ENCODE measurements around the gene KIF5C.

KIF5C gene

GRCh38 chr2:148998831-148999200 is 123.8 kb downstream of the KIF5C start:
- CTCF ChIA-PET = no interaction called here
- Histone ChIP-seq H3K36me3 (ENCODE audit: control insufficient read depth in 2 of 2, insufficient read depth in 1 of 2, low read length in 2 of 2) (peaks cover 5 to 89% of the 10 kb centered on the region in 2 experiments; a peak in 1 of 3 replicates), H3K4me1 (ENCODE audit: control insufficient read depth, insufficient read depth, low read length) (no peaks in the 10 kb centered on the region), H3K4me3 (ENCODE audit: low read depth, low read length) (no peak overlapping the region), H3K9me3 (ENCODE audit: control insufficient read depth, insufficient read depth, low read depth, low read length) (no peaks in the 10 kb centered on the region), H3K27ac (ENCODE audit: extremely low read depth, low read depth, low read length) (no peak overlapping the region)
- TF ChIP-seq ZNF560 (tag by site-specific recombination; IDR thresholded peaks at IDR 0.05; ENCODE audit: borderline replicate concordance) (no peak), ZNF624 (tag by site-specific recombination; IDR thresholded peaks at IDR 0.05) (no peak), ZNF600 (tag by site-specific recombination; IDR thresholded peaks at IDR 0.05) (no peak), ZNF610 (tag by site-specific recombination; IDR thresholded peaks at IDR 0.05; ENCODE audit: borderline replicate concordance) (no peak), ZNF114 (tag by site-specific recombination; IDR thresholded peaks at IDR 0.05) (no peak), ZNF274 (IDR thresholded peaks at IDR 0.05; ENCODE audit: low read length) (no peak), ZNF274 (tag by site-specific recombination; IDR thresholded peaks at IDR 0.05; ENCODE audit: borderline replicate concordance) (no peak), SP3 (tag by site-specific recombination; IDR thresholded peaks at IDR 0.05) (no peak), OSR2 (tag by site-specific recombination; IDR thresholded peaks at IDR 0.05) (no peak), ZNF423 (tag by site-specific recombination; IDR thresholded peaks at IDR 0.05) (no peak), ZNF19 (tag by site-specific recombination; IDR thresholded peaks at IDR 0.05; ENCODE audit: low read depth) (no peak), ZFHX2 (tag by site-specific recombination; conservative IDR thresholded peaks at IDR 0.05) (no peak), IKZF3 (tag by site-specific recombination; IDR thresholded peaks at IDR 0.05) (no peak), BCL11B (tag by site-specific recombination; IDR thresholded peaks at IDR 0.05; ENCODE audit: low read depth) (no peak), ATF2 (tag by site-specific recombination; IDR thresholded peaks at IDR 0.05; ENCODE audit: low read depth) (no peak), BCL11A (tag by site-specific recombination; IDR thresholded peaks at IDR 0.05; ENCODE audit: low read depth) (no peak), MYNN (tag by site-specific recombination; IDR thresholded peaks at IDR 0.05; ENCODE audit: borderline replicate concordance) (no peak), ZNF341 (tag by site-specific recombination; IDR thresholded peaks at IDR 0.05; ENCODE audit: low read depth) (no peak), ZNF677 (tag by site-specific recombination; IDR thresholded peaks at IDR 0.05) (no peak), KLF8 (tag by site-specific recombination; IDR thresholded peaks at IDR 0.05) (no peak), ZSCAN4 (tag by site-specific recombination; IDR thresholded peaks at IDR 0.05) (no peak)
- POLR2A ChIA-PET = no interaction called here

GRCh38 chr2:148999451-148999921 is 124.5 kb downstream of the KIF5C start:
- Histone ChIP-seq H3K27ac (ENCODE audit: extremely low read depth, low read depth, low read length) (no peak overlapping the region), H3K9me3 (ENCODE audit: control insufficient read depth, insufficient read depth, low read depth, low read length) (no peaks in the 10 kb centered on the region), H3K36me3 (ENCODE audit: control insufficient read depth in 2 of 2, insufficient read depth in 1 of 2, low read length in 2 of 2) (peaks cover 5 to 86% of the 10 kb centered on the region in 2 experiments; a peak in 1 of 3 replicates), H3K4me1 (ENCODE audit: control insufficient read depth, insufficient read depth, low read length) (no peaks in the 10 kb centered on the region), H3K4me3 (ENCODE audit: low read depth, low read length) (no peak overlapping the region)
- TF ChIP-seq FEZF1 (tag by site-specific recombination; IDR thresholded peaks at IDR 0.05) = 0 out of 2 replicates have a peak, but pooled peaks have one; percentile 12
- no peak for TF ChIP-seq REPIN1 (tag by site-specific recombination; IDR thresholded peaks at IDR 0.05; ENCODE audit: low read depth)
- POLR2A ChIA-PET = no interaction called here
- CTCF ChIA-PET = no interaction called here
